SK-N-SH (cell line): Measurements from ENCODE around the gene SMIM14.

Experiments used
- CTCF ChIP-seq: fragments of 200-600 bp; sonication (generic); IDR thresholded peaks from 2 replicates; pipeline ENCODE4 v1.6.1; 2017; ENCODE audit warnings: antibody characterized with exemption, mild to moderate bottlenecking, moderate library complexity
- EZH2phosphoT487 ChIP-seq: fragments of 200-600 bp; sonication (generic); IDR thresholded peaks from 2 replicates; pipeline ENCODE4 v1.6.1; 2017; ENCODE audit warnings: low read depth, mixed run types, mild to moderate bottlenecking, antibody characterized with exemption, moderate library complexity, borderline replicate concordance
- GABPA ChIP-seq: IDR thresholded peaks from 2 replicates; pipeline ENCODE4 v1.4.0; 2012; ENCODE audit warnings: low read depth, mild to moderate bottlenecking
- IRF3 ChIP-seq: fragments of 150-350 bp; IDR thresholded peaks from 2 replicates; pipeline ENCODE4 v1.6.1; 2016; ENCODE audit warnings: mild to moderate bottlenecking, low read depth, low read length
- MXI1 ChIP-seq: IDR thresholded peaks from 2 replicates; pipeline ENCODE4 v1.6.1; 2012; ENCODE audit warnings: mild to moderate bottlenecking, low read depth, low read length, improper control_type of control experiment
- POLR2AphosphoS5 ChIP-seq: IDR thresholded peaks from 2 replicates; pipeline ENCODE4 v1.6.1; 2012; ENCODE audit warnings: low read depth, low read length
- RCOR1 ChIP-seq: fragments of 150-350 bp; IDR thresholded peaks from 2 replicates; pipeline ENCODE4 v1.6.1; 2017; ENCODE audit warnings: antibody characterized with exemption, low read length
- TCF12 ChIP-seq: IDR thresholded peaks from 2 replicates; pipeline ENCODE4 v1.4.0; 2012
- USF1 ChIP-seq: IDR thresholded peaks from 2 replicates; pipeline ENCODE4 v1.4.0; 2012; ENCODE audit warnings: low read depth, borderline replicate concordance
- ZBTB33 ChIP-seq: IDR thresholded peaks from 2 replicates; pipeline ENCODE4 v1.4.0; 2012; ENCODE audit warnings: low read depth, borderline replicate concordance

- TF ChIP-seq POLR2AphosphoS5 (no peak), CTCF (no peak), ZBTB33 (no peak), USF1 (no peak), MXI1 (no peak), RCOR1 (no peak), TCF12 (no peak), GABPA (no peak), IRF3 (no peak), EZH2phosphoT487 (no peak)
These were observed 2.8 kb upstream of the SMIM14 start for GRCh38 chr4:39641451-39641850.
